GM23248 (cell line): Measurements from ENCODE around the gene C9orf43.

Source experiments
- EZH2 ChIP-seq: fragments of 200-600 bp; sonication (generic); IDR thresholded peaks from 2 replicates; pipeline ENCODE4 v1.6.1; 2018; ENCODE audit warnings: antibody characterized with exemption, mild to moderate bottlenecking; ENCODE audit not compliant: insufficient read depth, poor library complexity, severe bottlenecking
- EZH2phosphoT487 ChIP-seq: fragments of 200-600 bp; sonication (generic); IDR thresholded peaks from 2 replicates; pipeline ENCODE4 v1.6.1; 2018; ENCODE audit warnings: antibody characterized with exemption, moderate library complexity, mild to moderate bottlenecking, low read depth; ENCODE audit not compliant: insufficient read depth

GRCh38 chr9:113410207-113410864 is at the start of gene C9orf43, which contains the start of gene POLE3:
- TF ChIP-seq EZH2 (no peak), EZH2phosphoT487 (no peak)
